Astrocyte of the spinal cord (primary cell): ENCODE data around the gene ANXA8.

Experiments
- DNase-seq: peaks from one replicate; pipeline ENCODE4 v3.0.0; 2011; ENCODE audit warnings: low read depth, low spot score
- H3K4me3 ChIP-seq: 2 replicates; pipeline ENCODE4 v1.5.1; 2011; ENCODE audit warnings: low read depth, mild to moderate bottlenecking, low read length, moderate library complexity
- in situ Hi-C: cut with HindIII; loops from 2 replicates; pipeline ENCODE4 v1.10.0; 2017; ENCODE audit warnings: low sequenced_read_pairs
- TF ChIP-seq, protein P1 (sequence below): IDR thresholded peaks from 2 replicates; pipeline ENCODE4 v1.5.1; 2012; ENCODE audit warnings: low read depth, mild to moderate bottlenecking, low read length, inconsistent platforms

Gene ANXA8

DNA sequence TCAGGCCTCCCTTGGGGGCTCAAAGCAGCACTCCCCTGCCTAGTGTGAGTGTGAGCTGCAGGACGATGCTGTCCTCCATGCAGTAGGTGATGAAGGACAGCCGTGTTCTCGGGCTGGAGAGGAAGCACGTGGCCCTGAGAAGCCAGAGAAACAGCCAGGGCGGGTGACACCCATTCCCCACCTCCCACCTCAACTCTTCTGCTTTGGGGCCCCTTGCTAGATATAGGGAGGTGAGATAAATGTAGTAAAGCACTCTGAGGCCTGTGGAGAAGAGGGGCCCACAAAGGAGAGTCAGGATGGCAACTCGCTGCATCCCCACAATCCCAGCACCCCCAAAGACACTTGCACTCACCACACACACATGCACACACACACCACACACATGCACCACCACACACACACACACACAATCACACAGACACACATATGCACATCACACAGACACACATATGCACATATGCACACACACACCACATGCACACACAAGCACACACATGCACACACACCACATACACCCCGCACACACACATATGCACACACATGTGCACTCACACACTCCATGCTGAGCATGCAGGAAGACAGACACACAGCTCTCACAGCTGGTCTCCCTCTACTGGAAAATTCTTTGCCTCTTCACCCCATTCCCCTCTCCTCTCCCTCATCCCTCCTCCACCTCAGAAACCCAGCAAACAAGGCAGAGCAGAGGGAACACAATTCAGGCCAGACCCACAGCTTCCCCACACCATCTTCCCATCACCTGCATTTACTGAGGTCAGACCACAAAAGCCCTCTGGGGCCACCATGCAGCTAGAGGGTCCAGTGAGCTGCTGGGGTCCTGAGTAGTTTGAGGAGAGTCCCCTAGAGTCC is 30.5 kb downstream of the ANXA8 start:
- in situ Hi-C loops: no loop called here
- no peak overlapping the region for H3K4me3 ChIP-seq
- TF ChIP-seq, protein P1, sequence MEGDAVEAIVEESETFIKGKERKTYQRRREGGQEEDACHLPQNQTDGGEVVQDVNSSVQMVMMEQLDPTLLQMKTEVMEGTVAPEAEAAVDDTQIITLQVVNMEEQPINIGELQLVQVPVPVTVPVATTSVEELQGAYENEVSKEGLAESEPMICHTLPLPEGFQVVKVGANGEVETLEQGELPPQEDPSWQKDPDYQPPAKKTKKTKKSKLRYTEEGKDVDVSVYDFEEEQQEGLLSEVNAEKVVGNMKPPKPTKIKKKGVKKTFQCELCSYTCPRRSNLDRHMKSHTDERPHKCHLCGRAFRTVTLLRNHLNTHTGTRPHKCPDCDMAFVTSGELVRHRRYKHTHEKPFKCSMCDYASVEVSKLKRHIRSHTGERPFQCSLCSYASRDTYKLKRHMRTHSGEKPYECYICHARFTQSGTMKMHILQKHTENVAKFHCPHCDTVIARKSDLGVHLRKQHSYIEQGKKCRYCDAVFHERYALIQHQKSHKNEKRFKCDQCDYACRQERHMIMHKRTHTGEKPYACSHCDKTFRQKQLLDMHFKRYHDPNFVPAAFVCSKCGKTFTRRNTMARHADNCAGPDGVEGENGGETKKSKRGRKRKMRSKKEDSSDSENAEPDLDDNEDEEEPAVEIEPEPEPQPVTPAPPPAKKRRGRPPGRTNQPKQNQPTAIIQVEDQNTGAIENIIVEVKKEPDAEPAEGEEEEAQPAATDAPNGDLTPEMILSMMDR: no peak
- DNase-seq: no peak

DNA sequence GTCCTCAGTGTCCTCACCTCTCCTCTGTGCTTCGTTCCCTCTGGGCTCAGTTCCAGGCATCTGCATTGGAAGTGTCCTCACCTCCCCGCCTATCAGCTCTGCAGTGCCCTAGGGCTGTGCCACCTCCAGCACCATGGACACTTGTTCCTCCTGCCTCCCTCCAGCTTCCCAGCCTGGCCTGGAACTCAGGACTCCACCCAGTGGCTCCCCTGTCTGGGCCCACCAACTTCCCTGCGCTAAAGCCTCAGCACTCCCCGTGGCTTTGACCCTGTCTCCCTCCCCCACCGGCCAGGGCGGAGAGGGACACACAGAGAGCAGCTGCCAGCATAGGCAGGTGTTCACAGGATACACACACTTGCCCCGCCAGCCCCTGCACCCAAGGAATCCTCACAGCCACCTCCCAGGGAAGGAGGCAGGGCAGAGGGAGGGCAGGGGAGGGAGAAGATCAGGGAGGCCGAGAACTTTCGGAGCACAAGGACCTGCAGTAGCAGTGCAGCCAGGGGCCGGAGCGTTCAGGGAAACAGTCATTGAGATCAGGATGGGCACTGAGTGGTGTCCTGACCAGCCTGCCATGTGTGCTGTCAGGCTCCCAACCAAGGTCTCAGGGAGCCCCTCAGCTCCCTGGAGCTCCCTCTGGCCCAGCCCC is 31.3 kb downstream of the ANXA8 start:
- DNase-seq: no peak
- TF ChIP-seq, protein P1: no peak
- in situ Hi-C loops: no loop called here

DNA sequence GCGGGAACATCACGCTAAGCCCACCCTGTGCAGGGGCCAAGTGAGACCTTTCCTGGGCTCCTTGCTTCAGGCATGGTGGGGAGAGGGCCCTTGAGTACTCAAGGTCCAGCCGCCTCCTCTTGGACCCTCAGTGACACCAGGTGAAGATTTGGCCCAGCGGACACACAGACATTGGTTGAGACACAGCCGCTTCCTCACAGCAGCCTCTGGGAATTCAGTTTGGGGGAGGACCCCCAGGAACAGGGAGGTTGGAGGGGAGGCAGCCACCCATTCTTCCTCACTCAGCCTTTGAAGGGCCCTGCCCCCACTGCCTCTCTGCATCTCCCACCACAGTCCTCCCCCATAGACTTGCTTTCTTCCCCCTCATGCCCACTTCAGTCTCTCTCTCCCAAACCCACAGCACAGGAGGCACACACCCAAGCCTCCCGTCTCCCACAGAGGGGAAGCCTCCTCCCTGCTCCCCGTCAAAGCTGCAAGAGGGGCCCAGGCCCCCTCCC is 31.9 kb downstream of the ANXA8 start:
- DNase-seq: no peak
- H3K4me3 ChIP-seq: no peak overlapping the region
- in situ Hi-C loops: no loop called here
- TF ChIP-seq, protein P1: no peak

More for the DNA sequence above, 31.3 kb downstream of the ANXA8 start:
- no peak overlapping the region for H3K4me3 ChIP-seq

DNA sequence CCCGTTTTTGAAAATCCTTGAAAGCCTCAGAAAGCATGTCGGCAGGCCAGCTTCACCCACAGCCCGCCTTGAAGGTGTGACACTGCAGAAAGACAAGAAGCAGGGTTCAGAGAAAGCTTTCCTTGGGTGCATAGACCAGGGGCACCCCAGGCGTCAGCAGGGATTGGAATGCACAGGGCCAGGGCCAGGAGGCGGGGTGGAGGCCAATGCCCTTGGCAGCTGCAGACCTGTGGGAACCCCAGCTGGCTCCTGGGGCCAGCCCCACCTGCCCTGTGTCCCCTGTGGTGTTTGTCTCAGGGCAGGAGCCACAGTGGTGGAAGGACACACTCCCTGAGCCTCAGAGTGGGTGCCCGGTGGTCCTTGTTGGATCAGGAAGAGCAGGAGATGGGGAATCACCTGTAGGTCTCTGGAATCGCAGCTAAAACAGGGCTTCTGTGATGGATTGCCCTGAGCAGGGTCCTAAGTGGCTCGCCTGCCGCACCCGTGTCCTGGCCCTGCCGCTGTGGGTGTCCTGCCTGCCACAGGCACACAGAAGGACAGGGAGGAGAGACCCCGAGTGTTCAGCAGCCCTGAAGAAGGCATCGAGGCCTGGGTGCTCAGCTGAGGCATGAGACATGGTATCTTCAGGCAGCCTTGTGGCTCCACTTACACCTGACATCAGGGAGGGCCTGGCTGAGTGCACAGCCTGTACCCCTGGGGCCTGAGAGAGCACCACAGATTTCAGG is 32.5 kb downstream of the ANXA8 start:
- in situ Hi-C loops: no loop called here
- no peak for DNase-seq
- TF ChIP-seq, protein P1: no peak

DNA sequence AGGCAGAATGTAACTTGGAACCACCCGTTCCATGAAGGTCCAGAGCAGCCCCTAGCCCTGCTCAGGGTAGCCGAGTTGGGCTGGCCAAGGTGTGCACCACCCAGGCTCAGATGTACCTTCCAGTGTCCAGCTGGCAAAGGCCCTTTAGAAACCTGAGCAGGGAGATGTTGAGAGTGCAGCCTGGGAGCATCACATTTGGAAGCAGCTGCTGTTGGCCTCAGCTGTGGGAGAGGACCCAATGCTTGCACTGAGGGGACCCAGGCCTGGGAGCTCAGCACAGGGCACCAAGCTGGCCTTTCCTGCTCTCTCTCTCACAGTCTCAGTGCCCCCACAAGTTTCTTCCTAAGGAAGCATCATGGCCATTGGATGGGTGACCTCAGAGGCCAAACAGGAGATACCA is 33.5 kb downstream of the ANXA8 start:
- no peak for DNase-seq
- in situ Hi-C loops: no loop called here
- TF ChIP-seq, protein P1: no peak
- H3K4me3 ChIP-seq: no peak overlapping the region

More for the DNA sequence above, 32.5 kb downstream of the ANXA8 start:
- no peak overlapping the region for H3K4me3 ChIP-seq

DNA sequence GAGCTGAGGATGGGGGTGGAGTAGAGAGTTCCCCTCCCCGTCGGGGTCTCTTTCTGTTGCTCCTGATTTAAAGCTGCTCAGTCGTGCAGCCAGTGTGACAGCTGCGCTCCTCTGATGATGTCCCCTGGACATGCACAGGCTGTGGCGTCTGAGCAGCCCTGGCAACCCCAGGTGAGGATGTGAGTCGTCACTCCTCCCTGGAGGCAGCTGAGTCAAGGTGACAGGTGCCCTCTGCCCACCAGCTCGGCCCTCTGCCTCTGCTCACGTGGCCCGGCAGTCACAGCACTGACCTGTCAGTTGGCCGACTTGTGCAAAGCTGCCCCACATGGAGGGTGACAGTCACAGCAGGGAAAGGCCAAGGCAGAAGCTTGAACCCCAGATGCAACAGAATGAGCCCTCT is 33.9 kb downstream of the ANXA8 start:
- DNase-seq: no peak
- H3K4me3 ChIP-seq: no peak overlapping the region
- in situ Hi-C loops: no loop called here
- TF ChIP-seq, protein P1: no peak
